ENCODE measurements around the gene EPPIN. TPM values are rescaled to one million over a fixed set of nuclear protein-coding genes. Genes with fewer than 3 reads are reported as not detected.

The EPPIN gene
- total and polyA plus RNA-seq, 10 of the 15 experiments (the other 5 are each of a cell fraction or from before 2014, with no cell fraction given) = not detected

- TF ChIP-seq EED (IDR thresholded peaks at IDR 0.05; ENCODE audit: low read depth) (no peak), MYB (IDR thresholded peaks at IDR 0.05; ENCODE audit: borderline replicate concordance, low read depth, low read length) (no peak), CBX3 (IDR thresholded peaks at IDR 0.05; ENCODE audit: borderline replicate concordance, low read depth) (no peak), SMC3 (IDR thresholded peaks at IDR 0.05; ENCODE audit: borderline replicate concordance, low read length) (no peak), MTA2 (IDR thresholded peaks at IDR 0.05; ENCODE audit: low read depth) (no peak), HCFC1 (IDR thresholded peaks at IDR 0.05; ENCODE audit: low read length) (no peak), SMAD5 (IDR thresholded peaks at IDR 0.05; ENCODE audit: low read depth) (no peak), YBX1 (IDR thresholded peaks at IDR 0.05) (no peak), FOXM1 (IDR thresholded peaks at IDR 0.05; ENCODE audit: low read depth, low read length) (no peak), BHLHE40 (IDR thresholded peaks at IDR 0.05; ENCODE audit: borderline replicate concordance in 1 of 2, low read depth in 2 of 2, low read length in 1 of 2) (no peak), BCL3 (IDR thresholded peaks at IDR 0.05; ENCODE audit: borderline replicate concordance, insufficient read depth, low read depth, low read length, poor library complexity, severe bottlenecking) (no peak), ZNF592 (IDR thresholded peaks at IDR 0.05) (no peak), RELB (IDR thresholded peaks at IDR 0.05; ENCODE audit: low read depth) (no peak), BACH1 (IDR thresholded peaks at IDR 0.05; ENCODE audit: borderline replicate concordance) (no peak), RAD51 (IDR thresholded peaks at IDR 0.05) (no peak), STAT1 (conservative IDR thresholded peaks at IDR 0.05) (no peak), FOXK2 (IDR thresholded peaks at IDR 0.05) (no peak)
- no peaks in the 10 kb centered on the region for H3K79me2 ChIP-seq (ENCODE audit: control insufficient read depth, insufficient read depth, low read length)
- no peak overlapping the region for H2AFZ ChIP-seq (ENCODE audit: control insufficient read depth, low read depth, low read length)
- SMC1A ChIA-PET (ENCODE audit: uncharacterized antibody, unreplicated experiment) = interaction anchor here (0.6 kb wide), 1 partner anchor 345 kb away, joined by 3 read pairs; no protein-coding TSS in a partner anchor
- no peak overlapping the region for H3K4me2 ChIP-seq (ENCODE audit: control insufficient read depth, insufficient read depth)
- ATAC-seq = no peak
- no peak overlapping the region for H3K9ac ChIP-seq (ENCODE audit: control insufficient read depth, insufficient read depth, low read length)
- H3K9me3 ChIP-seq (replicated peaks; ENCODE audit: control insufficient read depth, insufficient read depth, low read length) = no peaks in the 10 kb centered on the region
- H3K4me1 ChIP-seq (ENCODE audit: control insufficient read depth, insufficient read depth, low read length) = no peaks in the 10 kb centered on the region
- no peaks in the 10 kb centered on the region for H4K20me1 ChIP-seq (ENCODE audit: control insufficient read depth, insufficient read depth)
- POLR2A ChIA-PET = no interaction called here
- CTCF ChIA-PET = interaction anchor here (0.7 kb wide), 1 partner anchor 227 kb away, joined by 3 read pairs; no protein-coding TSS in a partner anchor
- in situ Hi-C loops (cut with MboI) = no loop called here
- 69% methylated on average over 4 of the region's 4 CpGs for WGBS (ENCODE audit: insufficient coverage, insufficient replicate concordance, low lambda C conversion rate, missing lambda C conversion rate)
- H3K27ac ChIP-seq (ENCODE audit: control insufficient read depth, insufficient read depth) = no peak overlapping the region
- intact Hi-C loops (cut with micrococcal nuclease; ENCODE audit: unreplicated experiment) = no loop called here
- BruUV-seq (replicated peaks) = no TSS peak
- peaks cover 0 to 4% of the 10 kb centered on the region in 2 experiments; a peak in 2 of 4 replicates for H3K27me3 ChIP-seq (replicated peaks in 1 of 2; ENCODE audit: control insufficient read depth in 2 of 2, insufficient read depth in 2 of 2, low read length in 1 of 2)
- no peak for DNase-seq (ENCODE audit: low read depth, low spot score)
- FAIRE-seq = no peak
- no peaks in the 10 kb centered on the region for H3K36me3 ChIP-seq (ENCODE audit: control insufficient read depth in 2 of 2, insufficient read depth in 2 of 2, low read length in 1 of 2)
- RAD21 ChIA-PET (ENCODE audit: unreplicated experiment) = no interaction called here
- H3K4me3 ChIP-seq = no peak overlapping the region
These were observed 19.9 kb downstream of the EPPIN start for GRCh38 chr20:45527294-45527693.

Data from GM12878 (cell line).